HG02884 (cell line): ENCODE data around the gene SMKR1.
A peak's percentile ranks its signal among the peaks of the same experiment; 100 is the strongest.
"Not testable (repeated sequence)": the region's sequence is repeated elsewhere in the genome, so short reads cannot be mapped to it uniquely, and the experiment has no call there.

Source experiments
- ATAC-seq: cut with Tn5 transposase; IDR thresholded peaks from one replicate; pipeline ENCODE4 v1.9.1; 2021; ENCODE audit warnings: mild to moderate bottlenecking, moderate library complexity; ENCODE audit not compliant: unreplicated experiment

The SMKR1 gene

GRCh38 chr7:129501760-129502707 lies at the start of gene SMKR1:
SMKR1 (plus strand) TSS chr7:129502531; CDS start chr7:129502825, 294 bp downstream.
- peak; percentile 80 for ATAC-seq

- no peak for ATAC-seq
These were observed 49.6 kb upstream of the SMKR1 start for GRCh38 chr7:129452589-129453231.

DNA sequence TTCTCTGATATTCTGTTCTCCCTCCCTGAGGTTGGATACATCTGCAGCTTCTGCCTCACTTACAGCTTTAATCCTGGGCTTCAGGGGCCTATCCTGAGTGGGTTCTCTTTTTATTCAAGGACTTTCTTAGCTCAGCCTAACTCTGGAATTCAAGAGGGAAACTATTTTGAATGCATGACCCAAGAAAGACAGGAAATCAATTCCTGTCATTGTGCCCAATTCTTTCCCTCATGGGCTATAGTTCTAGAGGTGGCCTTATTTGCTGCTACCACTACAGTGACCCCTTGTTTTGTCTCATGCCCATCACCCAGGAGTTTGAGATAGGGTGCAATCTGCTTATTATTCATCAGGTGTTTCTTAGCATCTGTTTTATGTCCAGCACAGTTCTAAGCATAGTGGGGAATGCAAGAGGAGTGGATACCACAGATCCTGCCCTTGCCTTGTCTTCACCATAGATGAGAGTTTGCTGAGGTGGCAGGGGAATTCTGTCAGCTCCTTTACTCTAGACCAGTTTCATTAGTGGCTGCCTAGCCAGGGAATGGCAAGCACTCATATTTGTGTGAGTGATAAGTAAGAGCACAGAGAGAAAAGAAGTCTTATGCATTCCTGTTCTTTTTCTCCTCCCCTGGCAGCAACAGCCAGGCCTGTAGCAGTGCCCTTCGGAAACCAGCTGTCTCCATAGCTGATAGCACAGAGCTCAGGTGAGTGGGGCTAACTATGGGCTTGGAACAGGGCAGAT lies 48.7 kb upstream of the SMKR1 start:
- no peak for ATAC-seq

DNA sequence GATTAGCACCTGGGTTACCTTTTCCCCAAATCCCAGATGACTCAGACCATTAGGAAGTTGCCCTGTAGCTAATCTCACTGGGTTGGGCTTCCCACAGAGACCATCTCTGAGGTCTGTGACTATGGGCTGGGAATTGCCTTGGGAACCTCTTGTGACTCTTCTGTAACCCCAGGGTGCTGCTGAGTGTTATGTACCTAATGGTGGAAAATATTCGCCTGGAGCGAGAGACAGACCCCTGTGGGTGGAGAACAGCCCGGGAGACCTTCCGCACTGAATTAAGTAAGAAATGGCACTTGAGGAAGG lies 48.1 kb upstream of the SMKR1 start:
- ATAC-seq: no peak

- ATAC-seq: no peak
These were observed 45.9 kb upstream of the SMKR1 start for GRCh38 chr7:129456421-129456820.

- no peak for ATAC-seq
These were observed 45.2 kb upstream of the SMKR1 start for GRCh38 chr7:129457101-129457500.

- ATAC-seq: no peak
These were observed 44.2 kb upstream of the SMKR1 start for GRCh38 chr7:129458171-129458570.

- no peak for ATAC-seq
These were observed 40.5 kb upstream of the SMKR1 start for GRCh38 chr7:129461809-129462208.

DNA sequence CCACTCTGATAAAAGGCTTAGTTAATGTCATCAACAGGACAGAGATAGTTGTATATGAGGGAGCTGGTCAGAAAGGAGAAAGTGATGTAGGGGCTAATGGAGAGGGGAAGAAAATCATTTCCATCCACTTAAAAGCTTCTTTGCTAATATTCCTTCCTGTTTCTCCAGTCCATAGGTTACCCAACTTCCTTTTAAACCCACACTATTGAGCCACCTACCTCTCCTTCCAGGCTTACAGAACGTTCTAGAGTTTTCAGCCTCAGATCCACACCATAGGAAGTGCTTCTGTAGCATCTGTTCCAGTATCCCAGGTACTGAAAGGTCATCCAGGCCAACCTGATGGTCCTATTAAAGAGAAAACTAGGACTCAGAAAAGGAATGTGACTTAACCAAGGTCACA lies 39.9 kb upstream of the SMKR1 start:
- ATAC-seq: no peak

DNA sequence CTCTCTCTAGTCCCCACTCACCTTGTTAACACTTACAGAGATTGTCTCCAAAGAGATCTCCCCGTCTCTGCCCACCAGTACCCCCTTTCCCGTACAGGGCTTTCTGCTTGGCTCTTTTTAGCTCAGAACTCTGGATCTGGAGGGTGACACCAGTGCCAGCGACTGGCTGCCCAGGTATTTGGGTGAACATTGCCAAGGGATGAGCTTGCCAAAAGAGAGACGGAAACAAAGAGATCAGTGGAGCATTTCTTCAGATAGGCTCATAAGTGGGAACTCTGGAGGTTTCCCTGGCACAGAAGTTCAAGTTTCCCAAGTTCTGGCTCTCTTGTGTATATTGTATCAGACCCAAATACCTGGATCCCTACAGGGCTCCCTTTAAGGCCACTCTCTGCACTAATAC lies 38.1 kb upstream of the SMKR1 start:
- ATAC-seq: no peak

DNA sequence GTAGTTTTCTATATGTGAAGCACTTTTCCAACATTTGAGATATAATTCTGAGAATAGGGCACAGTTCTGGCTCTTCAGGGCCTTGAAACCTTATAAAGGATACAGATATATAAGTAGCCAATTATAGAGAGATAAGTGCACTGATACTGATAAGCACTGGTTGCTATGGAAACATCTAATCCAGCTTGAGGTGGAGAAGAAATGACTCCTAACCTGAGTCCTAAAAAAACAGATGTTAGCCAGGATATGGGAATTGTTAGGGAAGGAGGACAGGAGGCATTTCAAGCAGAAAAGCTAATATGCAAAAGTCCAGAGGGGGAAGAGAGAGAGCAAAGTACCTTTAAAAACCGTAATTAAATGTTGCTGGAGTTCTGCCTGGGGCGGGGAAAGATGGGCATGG lies 37.3 kb upstream of the SMKR1 start:
- ATAC-seq: no peak

GRCh38 chr7:129466796-129467195 lies 35.5 kb upstream of the SMKR1 start:
- ATAC-seq: no peak

- no peak for ATAC-seq
These were observed 34.2 kb upstream of the SMKR1 start for GRCh38 chr7:129468087-129468486.

- no peak for ATAC-seq
These were observed 33.8 kb upstream of the SMKR1 start for GRCh38 chr7:129468547-129468946.

DNA sequence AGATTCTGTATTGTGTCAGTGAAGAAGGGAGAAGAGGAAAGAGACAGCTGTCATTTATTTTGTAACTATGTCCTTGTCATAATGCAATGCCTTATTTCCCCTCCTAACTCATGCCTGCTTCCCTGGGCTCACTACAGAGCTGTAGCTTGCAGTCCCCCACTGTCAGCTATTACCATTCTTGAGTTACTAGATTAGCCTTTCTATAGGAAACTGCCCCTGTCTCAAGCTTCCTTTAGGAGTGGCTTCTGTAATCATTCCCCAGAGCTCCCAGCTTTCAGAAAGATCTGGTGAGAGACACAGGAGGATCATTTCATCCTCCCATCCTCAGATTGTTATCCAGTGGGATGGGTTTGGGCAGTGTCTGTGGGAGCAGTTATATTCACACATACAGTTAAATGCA lies 32.4 kb upstream of the SMKR1 start:
- ATAC-seq: no peak

DNA sequence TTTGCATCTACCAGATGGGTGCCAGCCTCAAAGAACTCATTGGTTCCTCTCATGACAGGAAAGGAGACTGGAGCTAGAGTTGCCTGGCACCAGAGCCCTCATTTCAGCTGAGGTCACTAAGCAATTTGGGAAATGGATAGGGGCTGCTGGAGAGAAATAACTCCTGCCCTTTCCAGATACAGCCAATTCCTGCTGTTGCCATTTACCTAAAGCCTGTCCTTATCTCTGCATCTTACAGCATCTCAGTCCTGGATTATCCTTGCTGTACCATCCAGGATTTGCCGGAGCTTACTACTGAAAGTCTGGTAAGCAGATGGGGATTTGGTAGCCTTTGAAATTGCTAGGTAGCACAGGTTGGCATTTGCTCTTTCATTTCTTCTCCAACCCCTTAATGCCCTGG lies 31.9 kb upstream of the SMKR1 start:
- ATAC-seq: no peak

DNA sequence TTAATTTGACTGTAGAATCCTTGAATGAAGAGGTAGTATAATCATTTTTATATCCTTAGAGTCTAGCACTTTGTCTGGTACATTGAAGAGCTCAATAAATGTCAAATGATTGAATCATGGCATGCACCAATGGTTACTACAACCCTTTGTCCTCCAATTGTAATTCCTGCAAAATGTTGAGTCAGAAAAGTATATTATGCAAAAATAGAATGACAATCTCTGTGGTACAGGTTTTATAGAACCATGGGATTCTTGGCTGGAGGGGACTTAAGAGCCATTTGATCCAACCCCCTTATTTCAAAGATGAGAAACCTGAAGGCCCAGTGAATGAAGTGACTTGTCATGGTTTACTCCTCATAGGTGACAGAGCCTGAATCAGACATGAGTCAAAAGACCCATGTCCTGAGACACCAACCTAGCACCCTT lies 30.9 kb upstream of the SMKR1 start:
- ATAC-seq: no peak

DNA sequence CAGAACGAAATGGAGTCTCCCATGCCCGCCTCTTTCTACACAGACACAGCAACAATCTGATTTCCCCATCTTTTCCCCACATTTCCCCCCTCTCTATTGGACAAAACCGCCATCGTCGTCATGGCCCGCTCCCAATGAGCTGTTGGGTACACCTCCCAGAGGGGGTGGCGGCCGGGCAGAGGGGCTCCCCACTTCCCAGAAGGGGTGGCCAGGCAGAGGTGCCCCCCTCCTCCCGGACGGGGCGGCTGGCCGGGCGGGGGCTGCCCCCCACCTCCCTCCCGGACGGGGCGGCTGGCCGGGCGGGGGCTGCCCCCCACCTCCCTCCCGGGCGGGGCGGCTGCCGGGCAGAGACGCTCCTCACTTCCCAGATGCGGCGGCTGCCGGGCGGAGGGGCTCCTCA lies 26.4 kb upstream of the SMKR1 start:
- not testable (repeated sequence) for ATAC-seq

GRCh38 chr7:129476398-129476797 lies 25.9 kb upstream of the SMKR1 start:
- not testable (repeated sequence) for ATAC-seq

GRCh38 chr7:129479831-129480230 lies 22.5 kb upstream of the SMKR1 start:
- ATAC-seq: no peak

GRCh38 chr7:129480674-129481363 lies 21.5 kb upstream of the SMKR1 start:
- ATAC-seq: no peak
